ENCODE measurements around the gene ZNF500.

GRCh38 chr16:4699046-4699556, 67.9 kb downstream of the ZNF500 start:
- TF ChIP-seq CTCF (IDR thresholded peaks at IDR 0.05) (no peak), RCOR1 (IDR thresholded peaks at IDR 0.05; ENCODE audit: low read length) (no peak), POLR2AphosphoS5 (IDR thresholded peaks at IDR 0.05; ENCODE audit: low read depth, low read length) (no peak)

All from SK-N-SH (cell line).